SU-DHL-6 (cell line): ENCODE data around the gene THNSL1.

Source experiments
- H2AFZ ChIP-seq: fragments of 200-600 bp; sonication (generic); 2 replicates; pipeline ENCODE4 v1.6.1; 2014; ENCODE audit warnings: low read depth, mild to moderate bottlenecking, moderate library complexity, mixed read lengths, antibody characterized with exemption, low read length; ENCODE audit not compliant: severe bottlenecking
- H3F3A ChIP-seq: fragments of 200-600 bp; shearing (Covaris generic); 2 replicates; pipeline ENCODE4 v1.6.0; 2016; ENCODE audit warnings: antibody characterized with exemption, mild to moderate bottlenecking; ENCODE audit not compliant: insufficient read depth
- H3K27ac ChIP-seq: fragments of 200-600 bp; sonication (generic); 2 replicates; pipeline ENCODE4 v1.5.1; 2016; ENCODE audit warnings: low read depth, mild to moderate bottlenecking, low read length, moderate library complexity, mixed read lengths
- H3K27me3 ChIP-seq: fragments of 200-600 bp; sonication (generic), shearing (Covaris generic); 2 replicates; pipeline ENCODE4 v1.6.0; 2014; ENCODE audit warnings: mild to moderate bottlenecking, low read length
- H3K36me3 ChIP-seq: fragments of 200-600 bp; sonication (generic); 2 replicates; pipeline ENCODE4 v1.6.1; 2014; ENCODE audit warnings: mild to moderate bottlenecking, low read length, mixed read lengths
- H3K4me2 ChIP-seq: fragments of 300-600, 200-600 bp; shearing (Covaris generic), sonication (generic); 2 replicates; pipeline ENCODE4 v1.6.0; 2014; ENCODE audit warnings: low read length, low read depth, mild to moderate bottlenecking; ENCODE audit not compliant: poor library complexity, severe bottlenecking
- H3K4me3 ChIP-seq: fragments of 200-600 bp; sonication (generic); 2 replicates; pipeline ENCODE4 v1.5.1; 2014; ENCODE audit warnings: antibody characterized with exemption, low read length, mild to moderate bottlenecking, mixed read lengths; ENCODE audit not compliant: insufficient read depth, poor library complexity, severe bottlenecking
- H3K79me2 ChIP-seq: fragments of 200-600 bp; sonication (generic); 2 replicates; pipeline ENCODE4 v1.6.1; 2014; ENCODE audit warnings: mild to moderate bottlenecking, low read length, moderate library complexity; ENCODE audit not compliant: insufficient read depth
- H3K9ac ChIP-seq: fragments of 200-600 bp; sonication (generic); 2 replicates; pipeline ENCODE4 v1.7.0; 2014; ENCODE audit warnings: mild to moderate bottlenecking, low read length
- H3K9me2 ChIP-seq: fragments of 200-600 bp; sonication (generic); replicated peaks from 2 replicates; pipeline ENCODE4 v1.6.1; 2014; ENCODE audit warnings: low read length; ENCODE audit not compliant: insufficient read depth
- H3K9me3 ChIP-seq: fragments of 200-600 bp; sonication (generic); 2 replicates; pipeline ENCODE4 v1.6.1; 2014; ENCODE audit warnings: low read length, mixed read lengths; ENCODE audit not compliant: insufficient read depth
- H4K20me1 ChIP-seq: fragments of 200-600 bp; sonication (generic); 2 replicates; pipeline ENCODE4 v1.6.1; 2014; ENCODE audit warnings: low read depth, mild to moderate bottlenecking, antibody characterized with exemption, low read length, moderate library complexity, mixed read lengths
- EZH2phosphoT487 ChIP-seq: fragments of 200-600 bp; sonication (generic), shearing (Covaris generic); conservative IDR thresholded peaks from 2 replicates; pipeline ENCODE4 v1.6.1; 2018; ENCODE audit warnings: mild to moderate bottlenecking, antibody characterized with exemption, low read length, moderate library complexity, mixed read lengths
- TF ChIP-seq, protein P1 (sequence below): fragments of 200-600 bp; sonication (generic); IDR thresholded peaks from one replicate; pipeline ENCODE4 v1.5.1; 2017; ENCODE audit warnings: antibody characterized with exemption, mild to moderate bottlenecking, low read length, moderate library complexity; ENCODE audit not compliant: insufficient read depth, poor library complexity, severe bottlenecking

THNSL1 gene

DNA sequence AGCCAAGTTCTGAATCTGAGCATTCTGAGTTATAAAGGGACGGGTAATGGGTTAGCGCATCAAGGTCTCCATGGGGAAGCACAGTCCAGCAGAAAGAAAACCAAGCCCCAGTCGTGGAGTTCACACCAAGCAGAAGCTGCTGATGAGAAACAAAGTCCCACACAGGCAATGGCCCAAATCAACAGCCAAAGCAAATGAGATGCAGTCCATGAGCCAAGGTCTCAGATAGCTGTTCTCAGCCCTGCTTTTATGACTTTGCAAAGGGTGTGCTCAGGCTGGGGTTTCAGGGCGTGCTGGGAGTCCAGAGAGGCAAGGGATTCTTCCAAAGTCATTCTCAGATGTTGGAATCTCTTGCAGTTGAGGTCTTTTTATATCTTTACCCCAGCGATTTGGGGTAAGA, 32.0 kb downstream of the THNSL1 start:
- no peak overlapping the region for H3K27ac ChIP-seq
- H3K9me2 ChIP-seq: no peaks in the 10 kb centered on the region
- no peak overlapping the region for H2AFZ ChIP-seq
- H3F3A ChIP-seq: no peaks in the 10 kb centered on the region
- no peaks in the 10 kb centered on the region for H3K9me3 ChIP-seq
- H3K4me3 ChIP-seq: no peak overlapping the region
- no peaks in the 10 kb centered on the region for H3K27me3 ChIP-seq
- no peaks in the 10 kb centered on the region for H4K20me1 ChIP-seq
- no peak overlapping the region for H3K9ac ChIP-seq
- no peaks in the 10 kb centered on the region for H3K36me3 ChIP-seq
- H3K4me2 ChIP-seq: no peak overlapping the region
- H3K79me2 ChIP-seq: no peaks in the 10 kb centered on the region
- no peak for TF ChIP-seq EZH2phosphoT487
- TF ChIP-seq, protein P1, sequence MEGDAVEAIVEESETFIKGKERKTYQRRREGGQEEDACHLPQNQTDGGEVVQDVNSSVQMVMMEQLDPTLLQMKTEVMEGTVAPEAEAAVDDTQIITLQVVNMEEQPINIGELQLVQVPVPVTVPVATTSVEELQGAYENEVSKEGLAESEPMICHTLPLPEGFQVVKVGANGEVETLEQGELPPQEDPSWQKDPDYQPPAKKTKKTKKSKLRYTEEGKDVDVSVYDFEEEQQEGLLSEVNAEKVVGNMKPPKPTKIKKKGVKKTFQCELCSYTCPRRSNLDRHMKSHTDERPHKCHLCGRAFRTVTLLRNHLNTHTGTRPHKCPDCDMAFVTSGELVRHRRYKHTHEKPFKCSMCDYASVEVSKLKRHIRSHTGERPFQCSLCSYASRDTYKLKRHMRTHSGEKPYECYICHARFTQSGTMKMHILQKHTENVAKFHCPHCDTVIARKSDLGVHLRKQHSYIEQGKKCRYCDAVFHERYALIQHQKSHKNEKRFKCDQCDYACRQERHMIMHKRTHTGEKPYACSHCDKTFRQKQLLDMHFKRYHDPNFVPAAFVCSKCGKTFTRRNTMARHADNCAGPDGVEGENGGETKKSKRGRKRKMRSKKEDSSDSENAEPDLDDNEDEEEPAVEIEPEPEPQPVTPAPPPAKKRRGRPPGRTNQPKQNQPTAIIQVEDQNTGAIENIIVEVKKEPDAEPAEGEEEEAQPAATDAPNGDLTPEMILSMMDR: no peak

DNA sequence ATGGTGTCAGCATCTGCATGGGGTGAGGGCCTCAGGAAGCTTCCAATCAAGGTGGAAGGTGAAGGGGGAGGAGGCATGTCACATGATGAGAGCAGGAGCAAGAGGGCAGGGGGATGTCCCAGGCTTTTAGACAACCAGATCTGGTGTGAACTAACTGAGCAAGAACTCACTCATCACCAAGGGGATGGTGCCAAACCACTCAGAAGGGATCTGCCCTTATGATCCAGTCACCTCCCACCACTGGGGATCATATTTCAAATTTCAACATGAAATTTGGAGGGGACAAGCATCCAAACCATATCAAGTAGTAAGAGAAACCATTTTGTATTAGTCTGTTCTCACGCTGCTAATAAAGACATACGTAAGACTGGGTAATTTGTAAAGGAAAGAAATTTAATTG, 33.6 kb downstream of the THNSL1 start:
- no peaks in the 10 kb centered on the region for H3K27me3 ChIP-seq
- TF ChIP-seq, protein P1: no peak
- no peak for TF ChIP-seq EZH2phosphoT487
- H4K20me1 ChIP-seq: no peaks in the 10 kb centered on the region

DNA sequence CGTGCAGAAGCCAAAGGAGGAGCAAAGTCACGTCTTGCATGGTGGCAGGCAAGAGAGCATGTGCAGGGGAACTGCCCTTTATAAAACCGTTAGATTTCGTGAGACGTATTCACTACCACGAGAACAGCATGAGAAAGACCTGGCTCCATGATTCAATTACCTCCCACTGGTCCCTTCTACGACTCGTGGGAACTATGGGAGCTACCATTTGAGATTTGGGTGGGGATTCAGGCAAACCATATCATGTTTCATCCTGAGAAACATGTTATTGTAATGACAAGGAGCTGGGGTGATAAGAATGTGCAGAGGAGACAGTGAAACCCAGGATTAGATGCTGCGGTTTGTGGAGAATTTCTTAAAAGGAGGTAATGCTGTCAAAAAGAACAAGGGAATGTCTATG, 34.0 kb downstream of the THNSL1 start:
- Histone ChIP-seq H3K9ac (no peak overlapping the region), H4K20me1 (no peaks in the 10 kb centered on the region)
- TF ChIP-seq EZH2phosphoT487: no peak
- TF ChIP-seq, protein P1: no peak

More for the DNA sequence above, 33.6 kb downstream of the THNSL1 start:
- Histone ChIP-seq H3K4me3 (no peak overlapping the region), H3K9ac (no peak overlapping the region), H3K9me2 (no peaks in the 10 kb centered on the region), H3K4me2 (no peak overlapping the region), H2AFZ (no peak overlapping the region), H3K79me2 (no peaks in the 10 kb centered on the region), H3K27ac (no peak overlapping the region), H3F3A (no peaks in the 10 kb centered on the region), H3K9me3 (no peaks in the 10 kb centered on the region), H3K36me3 (no peaks in the 10 kb centered on the region)

DNA sequence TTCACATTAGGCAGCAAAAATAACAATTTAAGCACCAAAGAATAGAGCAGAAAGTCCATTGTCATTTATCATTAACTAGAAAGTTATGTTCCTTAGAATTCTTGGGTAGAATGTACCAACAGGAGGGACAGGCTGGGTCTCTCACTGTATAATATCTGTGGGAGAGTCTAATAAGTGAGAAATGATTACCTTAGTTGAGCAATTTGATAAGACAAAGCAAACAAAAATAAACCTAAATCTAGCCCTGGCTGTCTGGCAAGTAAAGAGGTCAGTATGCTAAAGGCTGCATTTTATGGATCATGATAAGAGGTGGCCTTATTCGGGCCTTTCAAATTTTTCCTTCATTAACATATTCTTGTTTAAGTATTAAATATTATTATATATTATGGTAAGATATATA, 35.6 kb downstream of the THNSL1 start:
- no peak overlapping the region for H3K4me3 ChIP-seq
- no peak overlapping the region for H3K27ac ChIP-seq
- no peaks in the 10 kb centered on the region for H4K20me1 ChIP-seq
- no peak overlapping the region for H3K9ac ChIP-seq
- TF ChIP-seq, protein P1: no peak
- no peak for TF ChIP-seq EZH2phosphoT487
- H3K9me3 ChIP-seq: no peaks in the 10 kb centered on the region
- no peaks in the 10 kb centered on the region for H3K9me2 ChIP-seq
- H3K27me3 ChIP-seq: no peaks in the 10 kb centered on the region
- no peaks in the 10 kb centered on the region for H3K79me2 ChIP-seq
- H3F3A ChIP-seq: no peaks in the 10 kb centered on the region
- no peak overlapping the region for H3K4me2 ChIP-seq
- no peaks in the 10 kb centered on the region for H3K36me3 ChIP-seq
- no peak overlapping the region for H2AFZ ChIP-seq

More for the DNA sequence above, 34.0 kb downstream of the THNSL1 start:
- Histone ChIP-seq H3K9me3 (no peaks in the 10 kb centered on the region), H3F3A (no peaks in the 10 kb centered on the region), H3K4me2 (no peak overlapping the region), H3K79me2 (no peaks in the 10 kb centered on the region), H3K36me3 (no peaks in the 10 kb centered on the region), H2AFZ (no peak overlapping the region), H3K4me3 (no peak overlapping the region), H3K27ac (no peak overlapping the region), H3K27me3 (no peaks in the 10 kb centered on the region), H3K9me2 (no peaks in the 10 kb centered on the region)
